K562 (cell line): ENCODE measurements around the gene PPP1R14B. TPM values are rescaled to one million over a fixed set of nuclear protein-coding genes. Genes with fewer than 3 reads are reported as not detected.
A peak's percentile ranks its signal among the peaks of the same experiment; 100 is the strongest.

Experiments
- CREBBP ChIP-seq: IDR thresholded peaks from one replicate; pipeline ENCODE4 v1.6.1; 2012; ENCODE audit warnings: low read depth, mild to moderate bottlenecking, control low read depth, inconsistent platforms, low read length
- PCBP1 ChIP-seq: fragments of 200-400 bp; formaldehyde crosslinking; IDR thresholded peaks from 2 replicates; pipeline ENCODE4 v1.6.1; 2018; ENCODE audit warnings: mild to moderate bottlenecking, low read depth, low read length; ENCODE audit not compliant: poor library complexity, severe bottlenecking
- ZNF707 ChIP-seq: fragments of 250-450 bp; sonication (Bioruptor Pico); conservative IDR thresholded peaks from 2 replicates; pipeline ENCODE4 v1.8.0; 2022; ENCODE audit warnings: inconsistent platforms, mild to moderate bottlenecking, moderate library complexity
- polyA plus RNA-seq, 8 experiments: library from polyadenylated mRNA; depleted of rRNA in 4 of 8; stranded (reverse) in 5 of 8; unstranded in 3 of 8; fragments of >200 nt; fragmentation: Nextera tagmentation in 2 of 8; fragmentation: Illumina TruSeq in 1 of 8; extraction: Ambion mirVana in 2 of 8; extraction: Trizol in 1 of 8; gene quantifications; 2 replicates each; pipeline versions ENCODE4 v1.2.1 to v1.2.3, GENCODE V29; 2011 to 2014; ENCODE audit warnings: inconsistent platforms in 1 of 8, missing spikeins in 1 of 8
- total RNA-seq, 7 experiments: library from RNA; depleted of rRNA in 6 of 7; stranded (reverse); fragments of >200 nt in 6 of 7; fragmentation: Illumina TruSeq in 2 of 7; extraction: Trizol in 2 of 7; gene quantifications; 2 replicates each; pipeline versions ENCODE4 v1.2.1 to v1.2.3, GENCODE V29; 2011 to 2021; ENCODE audit warnings: low replicate concordance in 1 of 7
- TF ChIP-seq, protein P1 (sequence below): sonication (generic); formaldehyde crosslinking; IDR thresholded peaks from 2 replicates; pipeline ENCODE4 v1.8.0; 2023; ENCODE audit warnings: missing genetic modification reagents, mild to moderate bottlenecking, borderline replicate concordance
- TF ChIP-seq, protein P2 (sequence below), 2 experiments: fragments of 150-350 bp in 1 of 2; IDR thresholded peaks; 2 replicates each; pipeline ENCODE4 v1.6.1; 2012 to 2016; ENCODE audit warnings: low read depth in 2 of 2, low read length in 2 of 2, mild to moderate bottlenecking in 1 of 2, moderate library complexity in 1 of 2

Gene PPP1R14B
- total and polyA plus RNA-seq, 9 of the 15 experiments (the other 6 are each of a cell fraction or from before 2014, with no cell fraction given) = 7.7 to 566 (median 212) TPM

DNA sequence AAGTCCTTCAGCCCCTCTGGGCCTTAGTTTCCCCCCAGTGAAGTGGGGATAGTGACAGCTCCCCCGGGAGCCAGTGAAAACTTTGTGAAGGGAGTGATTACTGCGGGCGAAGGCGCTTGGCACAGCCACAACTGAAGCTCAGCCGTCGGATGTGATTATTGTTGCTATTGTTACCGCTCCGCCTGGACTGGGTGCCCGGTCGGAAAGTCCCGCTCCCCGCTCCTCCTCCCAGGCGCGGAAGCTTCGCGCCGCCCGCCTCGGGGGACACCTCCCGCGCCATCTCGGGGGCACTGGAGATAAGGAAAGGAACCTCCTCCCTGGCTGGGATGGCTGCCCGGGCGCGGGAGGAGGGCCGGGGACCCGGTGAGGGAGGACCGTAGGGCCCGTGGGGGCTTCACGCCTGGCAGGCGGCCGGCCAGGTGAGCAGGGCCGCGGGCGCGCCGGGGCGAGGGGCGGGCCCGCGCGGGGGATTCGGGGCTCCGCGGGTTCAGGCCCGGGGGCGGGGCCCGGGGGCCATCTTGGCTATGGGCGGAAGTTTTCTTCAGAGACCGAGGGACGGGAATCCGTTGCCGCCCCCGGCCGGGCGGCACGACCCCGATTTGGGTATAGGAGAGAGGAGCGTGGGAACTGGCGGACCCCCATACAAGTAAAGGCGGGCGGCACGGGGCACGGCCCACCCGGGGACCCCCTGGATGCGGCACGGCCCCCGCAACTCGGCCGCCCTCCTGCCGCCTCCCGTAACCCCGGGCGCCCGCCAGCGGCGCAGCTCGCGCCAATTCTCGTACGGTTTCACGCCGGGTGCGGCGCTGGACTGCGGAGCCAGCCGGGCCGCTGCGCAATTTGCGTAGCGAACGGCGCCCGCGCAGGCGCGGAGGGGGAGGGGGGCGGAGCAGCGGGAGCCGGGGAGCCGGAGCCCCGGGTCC is 38.5 kb upstream of the PPP1R14B start, which contains the start of gene GPR137 (continued):
- TF ChIP-seq, protein P1, sequence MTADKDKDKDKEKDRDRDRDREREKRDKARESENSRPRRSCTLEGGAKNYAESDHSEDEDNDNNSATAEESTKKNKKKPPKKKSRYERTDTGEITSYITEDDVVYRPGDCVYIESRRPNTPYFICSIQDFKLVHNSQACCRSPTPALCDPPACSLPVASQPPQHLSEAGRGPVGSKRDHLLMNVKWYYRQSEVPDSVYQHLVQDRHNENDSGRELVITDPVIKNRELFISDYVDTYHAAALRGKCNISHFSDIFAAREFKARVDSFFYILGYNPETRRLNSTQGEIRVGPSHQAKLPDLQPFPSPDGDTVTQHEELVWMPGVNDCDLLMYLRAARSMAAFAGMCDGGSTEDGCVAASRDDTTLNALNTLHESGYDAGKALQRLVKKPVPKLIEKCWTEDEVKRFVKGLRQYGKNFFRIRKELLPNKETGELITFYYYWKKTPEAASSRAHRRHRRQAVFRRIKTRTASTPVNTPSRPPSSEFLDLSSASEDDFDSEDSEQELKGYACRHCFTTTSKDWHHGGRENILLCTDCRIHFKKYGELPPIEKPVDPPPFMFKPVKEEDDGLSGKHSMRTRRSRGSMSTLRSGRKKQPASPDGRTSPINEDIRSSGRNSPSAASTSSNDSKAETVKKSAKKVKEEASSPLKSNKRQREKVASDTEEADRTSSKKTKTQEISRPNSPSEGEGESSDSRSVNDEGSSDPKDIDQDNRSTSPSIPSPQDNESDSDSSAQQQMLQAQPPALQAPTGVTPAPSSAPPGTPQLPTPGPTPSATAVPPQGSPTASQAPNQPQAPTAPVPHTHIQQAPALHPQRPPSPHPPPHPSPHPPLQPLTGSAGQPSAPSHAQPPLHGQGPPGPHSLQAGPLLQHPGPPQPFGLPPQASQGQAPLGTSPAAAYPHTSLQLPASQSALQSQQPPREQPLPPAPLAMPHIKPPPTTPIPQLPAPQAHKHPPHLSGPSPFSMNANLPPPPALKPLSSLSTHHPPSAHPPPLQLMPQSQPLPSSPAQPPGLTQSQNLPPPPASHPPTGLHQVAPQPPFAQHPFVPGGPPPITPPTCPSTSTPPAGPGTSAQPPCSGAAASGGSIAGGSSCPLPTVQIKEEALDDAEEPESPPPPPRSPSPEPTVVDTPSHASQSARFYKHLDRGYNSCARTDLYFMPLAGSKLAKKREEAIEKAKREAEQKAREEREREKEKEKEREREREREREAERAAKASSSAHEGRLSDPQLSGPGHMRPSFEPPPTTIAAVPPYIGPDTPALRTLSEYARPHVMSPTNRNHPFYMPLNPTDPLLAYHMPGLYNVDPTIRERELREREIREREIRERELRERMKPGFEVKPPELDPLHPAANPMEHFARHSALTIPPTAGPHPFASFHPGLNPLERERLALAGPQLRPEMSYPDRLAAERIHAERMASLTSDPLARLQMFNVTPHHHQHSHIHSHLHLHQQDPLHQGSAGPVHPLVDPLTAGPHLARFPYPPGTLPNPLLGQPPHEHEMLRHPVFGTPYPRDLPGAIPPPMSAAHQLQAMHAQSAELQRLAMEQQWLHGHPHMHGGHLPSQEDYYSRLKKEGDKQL (CRISPR knock-in tag) = no peak
- TF ChIP-seq, protein P2, sequence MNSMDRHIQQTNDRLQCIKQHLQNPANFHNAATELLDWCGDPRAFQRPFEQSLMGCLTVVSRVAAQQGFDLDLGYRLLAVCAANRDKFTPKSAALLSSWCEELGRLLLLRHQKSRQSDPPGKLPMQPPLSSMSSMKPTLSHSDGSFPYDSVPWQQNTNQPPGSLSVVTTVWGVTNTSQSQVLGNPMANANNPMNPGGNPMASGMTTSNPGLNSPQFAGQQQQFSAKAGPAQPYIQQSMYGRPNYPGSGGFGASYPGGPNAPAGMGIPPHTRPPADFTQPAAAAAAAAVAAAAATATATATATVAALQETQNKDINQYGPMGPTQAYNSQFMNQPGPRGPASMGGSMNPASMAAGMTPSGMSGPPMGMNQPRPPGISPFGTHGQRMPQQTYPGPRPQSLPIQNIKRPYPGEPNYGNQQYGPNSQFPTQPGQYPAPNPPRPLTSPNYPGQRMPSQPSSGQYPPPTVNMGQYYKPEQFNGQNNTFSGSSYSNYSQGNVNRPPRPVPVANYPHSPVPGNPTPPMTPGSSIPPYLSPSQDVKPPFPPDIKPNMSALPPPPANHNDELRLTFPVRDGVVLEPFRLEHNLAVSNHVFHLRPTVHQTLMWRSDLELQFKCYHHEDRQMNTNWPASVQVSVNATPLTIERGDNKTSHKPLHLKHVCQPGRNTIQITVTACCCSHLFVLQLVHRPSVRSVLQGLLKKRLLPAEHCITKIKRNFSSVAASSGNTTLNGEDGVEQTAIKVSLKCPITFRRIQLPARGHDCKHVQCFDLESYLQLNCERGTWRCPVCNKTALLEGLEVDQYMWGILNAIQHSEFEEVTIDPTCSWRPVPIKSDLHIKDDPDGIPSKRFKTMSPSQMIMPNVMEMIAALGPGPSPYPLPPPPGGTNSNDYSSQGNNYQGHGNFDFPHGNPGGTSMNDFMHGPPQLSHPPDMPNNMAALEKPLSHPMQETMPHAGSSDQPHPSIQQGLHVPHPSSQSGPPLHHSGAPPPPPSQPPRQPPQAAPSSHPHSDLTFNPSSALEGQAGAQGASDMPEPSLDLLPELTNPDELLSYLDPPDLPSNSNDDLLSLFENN (IDR thresholded peaks at IDR 0.05; ENCODE audit: low read depth in 2 of 2, low read length in 2 of 2) = peak in 1 of 2 experiments; percentile 42; a peak in 1 of 4 replicates
- TF ChIP-seq PCBP1 (no peak), ZNF707 (CRISPR knock-in tag) (no peak), CREBBP (no peak)
